H7 (cell line): ENCODE measurements around the gene KCNE1. TPM values are rescaled to one million over a fixed set of nuclear protein-coding genes. Genes with fewer than 3 reads are reported as not detected.
"Not testable (repeated sequence)": the region's sequence is repeated elsewhere in the genome, so short reads cannot be mapped to it uniquely, and the experiment has no call there.

Source experiments
- DNase-seq: peaks from one replicate; pipeline ENCODE4 v3.0.0; 2012
- H3K27me3 ChIP-seq: 2 replicates; pipeline ENCODE4 v1.6.0; 2011; ENCODE audit warnings: mild to moderate bottlenecking, low read length; ENCODE audit not compliant: control insufficient read depth, insufficient read depth
- H3K36me3 ChIP-seq: replicated peaks from 2 replicates; pipeline ENCODE4 v1.5.1; 2011; ENCODE audit warnings: low read length; ENCODE audit not compliant: control insufficient read depth, insufficient read depth
- H3K4me3 ChIP-seq: 2 replicates; pipeline ENCODE4 v1.5.1; 2011; ENCODE audit warnings: low read depth, mild to moderate bottlenecking, control low read depth, low read length, moderate library complexity; ENCODE audit not compliant: insufficient read depth
- total RNA-seq: library from RNA; depleted of rRNA; stranded (reverse); fragments of >200 nt; shearing (Covaris generic); gene quantifications from 2 replicates; pipeline ENCODE4 v1.2.3, GENCODE V29; 2014

The KCNE1 gene
- total RNA-seq, 1 experiment from 2014 or later, result 0.10 TPM

DNA sequence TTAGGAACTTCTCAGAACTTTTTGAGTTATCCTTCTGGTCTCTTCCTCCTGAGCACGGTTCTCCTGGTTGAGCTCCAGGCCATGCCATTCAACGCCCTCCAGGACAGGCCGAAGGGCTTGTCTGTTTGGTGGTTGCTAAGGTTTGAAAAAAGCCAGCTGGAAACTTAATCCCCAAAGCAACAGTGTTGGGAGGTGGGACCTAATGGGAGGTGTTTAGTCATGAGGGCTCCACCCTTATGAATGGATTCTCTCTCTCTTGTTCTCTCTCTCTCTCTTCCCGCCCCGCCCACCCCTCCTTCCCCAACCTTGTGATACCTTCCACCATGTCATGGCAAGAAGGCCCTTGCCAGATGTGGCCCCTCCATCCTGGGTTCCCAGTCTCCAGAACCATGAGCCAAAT, 829 bp downstream of the KCNE1 start:
- Histone ChIP-seq H3K4me3 (no peak overlapping the region), H3K27me3 (no peaks in the 10 kb centered on the region), H3K36me3 (no peaks in the 10 kb centered on the region)
- DNase-seq, result no peak

DNA sequence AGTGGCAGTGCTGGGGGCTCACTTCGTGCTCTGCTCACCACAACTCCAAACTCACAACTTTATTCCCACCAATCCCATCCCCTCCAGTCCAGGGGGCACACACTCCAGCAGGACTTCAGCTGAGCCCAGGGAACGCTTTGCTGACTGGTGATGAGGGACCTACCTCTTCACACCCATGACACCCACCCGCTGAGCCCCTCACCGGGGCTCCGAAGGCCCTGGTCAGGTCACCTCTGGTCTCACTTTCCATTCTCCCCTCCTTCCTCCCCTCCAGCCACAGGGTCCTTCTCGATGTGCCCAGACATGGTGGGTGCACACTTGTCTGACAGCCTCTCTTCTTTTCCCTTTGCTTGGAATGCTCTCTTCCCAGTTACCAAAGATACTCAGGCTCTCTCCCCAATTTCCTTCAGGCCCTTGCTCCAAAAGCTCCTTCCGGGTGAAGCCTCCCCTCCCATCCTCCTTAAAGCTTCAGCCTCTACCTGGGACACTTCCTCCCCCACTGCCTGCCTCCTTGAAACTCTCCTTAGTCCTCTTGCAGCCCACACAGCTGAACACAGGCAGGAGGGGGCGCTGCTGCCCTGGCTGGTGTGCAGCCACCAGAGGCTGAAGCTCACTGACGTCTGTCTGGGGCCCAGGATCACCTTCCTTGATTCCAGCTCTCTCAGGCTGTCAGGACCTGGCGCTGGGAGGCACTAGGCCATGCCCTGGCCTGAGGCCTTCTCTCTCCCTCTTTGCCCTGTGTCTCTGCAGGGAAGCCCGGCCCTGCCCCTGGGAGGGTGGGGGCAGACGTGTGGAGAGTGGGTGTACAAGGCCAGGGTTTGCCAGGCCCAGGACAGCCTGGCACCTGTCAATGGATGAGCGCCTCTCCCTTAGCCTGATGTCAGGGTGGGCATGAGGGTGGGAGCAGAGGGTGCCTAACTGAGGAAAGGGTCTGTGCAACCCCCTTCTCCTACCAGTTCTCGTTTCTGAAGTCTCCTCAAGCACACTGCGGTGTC, 1.6 kb downstream of the KCNE1 start:
- no peaks in the 10 kb centered on the region for H3K36me3 ChIP-seq
- H3K4me3 ChIP-seq, result no peak overlapping the region
- no peaks in the 10 kb centered on the region for H3K27me3 ChIP-seq
- peak; percentile 87 for DNase-seq

DNA sequence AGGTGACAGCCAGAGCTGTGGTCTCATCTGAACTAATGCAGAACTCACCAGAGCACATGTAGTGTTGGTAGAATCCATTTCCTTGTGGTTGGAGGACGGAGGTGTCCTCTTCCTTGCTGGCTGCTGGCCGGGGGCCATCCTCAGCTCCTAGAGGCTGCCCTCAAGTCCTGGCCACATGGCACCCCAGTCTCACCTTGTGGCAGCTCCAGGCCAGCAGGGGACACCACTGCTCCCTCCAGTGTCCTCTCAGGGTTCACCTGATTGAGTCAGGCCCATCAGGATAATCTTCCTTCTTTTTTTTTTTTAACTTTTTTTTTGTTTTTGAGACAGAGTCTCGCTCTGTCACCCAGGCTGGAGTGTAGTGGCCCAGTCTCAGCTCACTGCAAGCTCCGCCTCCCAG, 2.9 kb downstream of the KCNE1 start:
- H3K27me3 ChIP-seq, result no peaks in the 10 kb centered on the region
- H3K4me3 ChIP-seq, result no peak overlapping the region
- no peak for DNase-seq
- H3K36me3 ChIP-seq, result no peaks in the 10 kb centered on the region

DNA sequence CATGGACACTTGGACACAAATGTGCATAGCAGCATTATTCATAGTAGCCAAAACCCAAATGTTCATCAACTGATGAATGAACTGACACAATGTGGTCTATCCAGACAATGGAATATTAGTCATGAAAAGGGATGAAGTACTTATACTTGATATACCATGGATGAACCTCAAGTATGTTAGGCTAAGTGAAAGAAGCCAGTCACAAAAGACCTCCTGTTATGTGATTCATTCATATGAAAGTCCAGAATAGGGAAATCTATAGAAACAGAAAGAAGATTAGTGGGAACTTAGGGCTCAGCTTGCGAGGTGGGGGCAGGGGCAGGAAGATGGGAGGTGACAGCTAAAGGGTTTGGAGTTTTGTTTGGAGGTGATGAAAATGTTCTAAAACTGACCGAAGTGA, 7.4 kb downstream of the KCNE1 start:
- no peak overlapping the region for H3K4me3 ChIP-seq
- H3K27me3 ChIP-seq, result no peaks in the 10 kb centered on the region
- H3K36me3 ChIP-seq, result no peaks in the 10 kb centered on the region
- DNase-seq, result no peak

DNA sequence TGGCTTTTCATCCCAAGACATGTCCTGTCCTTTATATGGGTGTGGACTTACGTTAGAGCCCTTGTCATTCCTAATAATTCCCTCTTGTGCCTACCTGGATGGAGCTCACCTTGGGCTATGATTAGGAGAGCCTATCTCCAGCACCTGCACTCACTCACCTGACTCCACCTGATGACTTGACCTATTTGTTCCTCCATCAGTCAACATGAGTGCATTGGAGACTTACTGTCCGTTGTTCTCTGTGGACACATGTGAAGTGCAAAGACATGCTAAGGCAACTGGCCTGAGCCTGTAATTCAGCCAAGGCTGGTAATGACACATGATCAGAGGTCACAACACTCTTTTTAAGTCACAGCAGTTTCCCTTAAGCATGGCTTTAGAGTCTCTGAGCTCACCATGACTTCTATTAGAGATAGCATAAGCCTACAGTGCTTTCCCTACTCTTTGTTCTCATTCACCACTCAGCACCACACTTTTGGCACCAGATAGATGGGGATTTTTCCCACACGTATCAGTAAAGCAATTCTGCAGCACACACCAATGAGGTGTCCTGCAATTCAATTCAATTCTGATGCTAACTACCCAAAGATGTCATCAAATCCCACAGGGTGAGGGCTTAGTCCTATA, 9.4 kb downstream of the KCNE1 start:
- DNase-seq, result no peak
- no peaks in the 10 kb centered on the region for H3K36me3 ChIP-seq
- no peaks in the 10 kb centered on the region for H3K27me3 ChIP-seq
- no peak overlapping the region for H3K4me3 ChIP-seq

DNA sequence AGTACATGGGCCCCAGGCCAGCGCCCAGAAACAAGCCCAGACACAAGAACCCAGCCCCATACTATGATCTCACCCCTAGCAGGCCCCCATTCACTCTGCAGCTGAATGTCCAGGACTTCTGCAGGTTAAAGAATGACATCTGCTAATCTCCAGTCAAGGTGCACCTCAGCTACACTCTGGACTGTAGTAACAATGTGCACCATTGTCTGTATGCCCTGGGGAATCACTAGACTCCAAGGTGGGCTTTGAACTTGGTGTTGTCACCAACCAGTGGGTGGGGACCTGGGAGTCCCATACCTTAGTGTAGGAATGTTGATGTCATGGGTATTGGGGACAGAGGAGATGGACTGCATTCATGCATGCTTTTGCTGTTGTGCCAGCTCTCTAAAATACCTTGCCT, 10.3 kb downstream of the KCNE1 start:
- H3K36me3 ChIP-seq, result no peaks in the 10 kb centered on the region
- H3K27me3 ChIP-seq, result no peaks in the 10 kb centered on the region
- DNase-seq, result no peak
- H3K4me3 ChIP-seq, result no peak overlapping the region

DNA sequence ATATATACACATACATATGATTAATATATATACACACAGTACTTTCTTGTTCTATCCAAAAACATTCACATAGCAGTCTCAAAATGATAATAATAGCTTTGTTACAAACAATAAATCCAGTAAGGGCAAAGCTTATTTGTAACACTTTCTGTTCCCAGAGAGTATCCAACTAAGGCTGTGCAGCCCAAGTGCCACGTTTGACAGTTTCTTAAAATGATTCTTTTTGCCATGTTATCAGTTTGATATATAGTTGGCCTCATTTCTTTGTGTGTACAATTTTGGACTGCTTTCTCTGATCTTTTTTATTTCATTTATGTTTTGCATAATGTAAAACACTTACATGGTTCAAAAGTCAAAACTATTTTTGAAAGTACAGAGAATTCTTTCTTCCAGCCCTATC, 11.8 kb downstream of the KCNE1 start:
- H3K27me3 ChIP-seq, result no peaks in the 10 kb centered on the region

DNA sequence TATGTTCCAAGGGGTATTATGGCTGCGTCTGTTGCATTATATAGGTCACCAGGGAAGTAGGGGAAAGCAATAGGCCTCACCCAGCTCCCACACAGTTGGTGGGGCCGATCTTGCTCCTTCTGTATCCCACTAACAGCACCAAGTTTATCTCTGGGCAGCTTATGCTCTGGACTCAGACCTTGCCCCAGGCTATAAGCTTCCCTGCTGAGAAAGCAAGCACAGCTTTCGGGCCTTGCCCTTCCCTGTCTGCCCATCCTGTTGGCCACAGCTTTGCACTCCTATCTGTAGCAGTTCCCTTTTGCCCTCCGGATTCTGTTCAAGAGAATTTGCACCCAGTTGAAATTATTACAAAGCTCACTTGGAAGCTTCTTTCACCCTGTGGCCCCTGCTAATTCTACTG, 12.9 kb downstream of the KCNE1 start:
- H3K4me3 ChIP-seq, result no peak overlapping the region
- H3K27me3 ChIP-seq, result no peaks in the 10 kb centered on the region
- no peak for DNase-seq
- H3K36me3 ChIP-seq, result no peaks in the 10 kb centered on the region

More for the DNA sequence above, 11.8 kb downstream of the KCNE1 start:
- Histone ChIP-seq H3K4me3 (no peak overlapping the region), H3K36me3 (no peaks in the 10 kb centered on the region)
- DNase-seq, result no peak

DNA sequence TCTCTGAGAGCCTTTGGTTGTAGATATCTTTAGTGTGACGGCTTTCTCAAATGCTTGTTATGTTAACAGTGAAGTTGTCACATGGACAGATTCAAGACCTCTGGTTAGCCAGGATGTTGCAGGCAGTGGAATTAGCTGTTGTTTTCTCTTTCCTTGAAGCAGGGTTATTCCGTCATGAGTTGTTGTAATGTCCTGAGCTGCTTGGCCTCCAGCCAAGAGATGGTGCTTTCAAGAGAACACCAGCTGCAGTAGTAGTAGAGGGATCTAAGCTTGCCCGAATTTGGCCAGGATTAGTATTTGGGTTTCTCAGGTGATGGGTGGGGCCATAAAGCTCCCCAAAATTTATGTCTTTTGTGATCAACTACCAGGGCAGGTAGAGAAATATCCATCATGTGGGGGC, 13.4 kb downstream of the KCNE1 start:
- Histone ChIP-seq H3K36me3 (no peaks in the 10 kb centered on the region), H3K27me3 (no peaks in the 10 kb centered on the region), H3K4me3 (no peak overlapping the region)
- DNase-seq, result no peak

DNA sequence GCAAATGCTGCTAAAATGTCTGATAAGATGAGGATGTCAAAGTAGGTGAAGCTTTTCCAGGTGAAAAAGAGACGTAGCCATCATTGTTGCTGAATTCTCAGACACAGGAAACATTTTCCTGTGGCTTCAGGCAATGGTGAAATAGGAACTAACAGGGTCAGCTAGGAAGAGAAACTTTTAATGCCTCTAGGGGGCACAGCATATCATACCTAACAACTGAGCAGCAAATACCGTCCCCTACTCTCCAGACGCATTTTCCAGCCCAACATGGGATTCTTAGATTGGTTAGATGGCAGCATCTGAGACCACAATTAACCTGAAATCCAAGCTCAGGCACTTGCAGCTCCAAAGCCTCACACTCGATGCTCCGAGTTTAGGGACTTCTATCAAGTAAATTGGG, 28.2 kb downstream of the KCNE1 start:
- H3K27me3 ChIP-seq, H3K4me3 ChIP-seq, H3K36me3 ChIP-seq, DNase-seq: not testable (repeated sequence)

DNA sequence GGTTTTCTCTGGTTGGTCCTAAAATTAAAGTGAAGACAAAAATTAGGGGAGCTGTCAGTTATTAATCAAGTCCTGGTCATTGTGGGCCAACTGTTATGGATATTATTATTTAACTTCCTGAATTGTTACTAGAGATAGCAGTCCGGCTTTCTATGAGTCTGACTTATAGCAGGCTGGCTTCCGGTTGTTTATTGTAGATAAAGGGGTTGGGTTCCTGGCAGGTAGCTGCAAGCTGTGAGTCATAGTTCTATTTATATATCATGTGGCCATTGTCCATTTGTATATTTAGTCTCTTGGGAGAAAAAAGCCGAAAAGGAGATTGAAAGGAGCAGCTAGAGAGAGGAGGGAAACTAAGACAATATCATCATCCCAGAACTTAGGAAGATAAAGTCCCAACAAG, 28.6 kb downstream of the KCNE1 start:
- not testable (repeated sequence) for H3K4me3 ChIP-seq, H3K36me3 ChIP-seq, H3K27me3 ChIP-seq, DNase-seq

DNA sequence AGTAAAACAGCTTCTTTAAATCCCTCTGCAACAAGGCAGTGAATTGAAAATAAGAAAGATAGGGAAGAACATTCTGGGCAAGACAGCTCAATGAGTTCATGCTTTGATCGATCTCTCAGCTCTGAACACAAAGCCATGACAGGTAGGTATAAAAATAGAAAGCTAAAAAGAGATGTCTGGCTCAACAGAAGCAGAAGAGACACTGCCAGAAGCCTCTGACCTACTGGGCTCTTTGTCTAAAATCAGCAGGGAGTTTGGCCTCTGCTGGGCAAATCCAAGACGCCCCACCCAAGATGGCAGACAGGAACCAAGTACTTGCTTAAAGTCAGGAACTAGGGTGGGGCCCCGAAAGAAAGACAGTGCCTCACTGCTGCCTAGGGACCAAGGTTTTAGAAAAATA, 44.7 kb downstream of the KCNE1 start:
- not testable (repeated sequence) for H3K27me3 ChIP-seq, H3K36me3 ChIP-seq, H3K4me3 ChIP-seq, DNase-seq

DNA sequence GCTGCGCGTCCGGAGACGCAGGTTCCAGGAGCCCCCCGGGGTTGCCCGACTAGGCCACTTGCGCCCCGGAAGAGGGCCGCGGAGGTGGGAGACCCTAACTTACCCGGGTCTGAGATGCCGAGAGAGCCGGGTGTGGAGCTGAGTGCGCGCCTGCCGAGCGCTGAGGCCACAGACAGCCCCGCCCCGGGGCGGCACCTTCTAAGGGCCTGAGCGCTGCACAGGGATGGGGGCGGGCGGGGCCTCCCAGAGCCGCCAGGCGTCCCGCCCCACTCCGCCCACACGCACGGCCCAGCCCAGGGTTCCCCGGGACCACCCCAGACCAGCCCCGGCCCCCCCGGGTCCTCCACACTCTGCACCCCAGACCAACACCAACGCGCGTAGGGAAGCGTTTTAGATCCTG, 52.6 kb downstream of the KCNE1 start:
- DNase-seq, H3K4me3 ChIP-seq, H3K36me3 ChIP-seq, H3K27me3 ChIP-seq: not testable (repeated sequence)

DNA sequence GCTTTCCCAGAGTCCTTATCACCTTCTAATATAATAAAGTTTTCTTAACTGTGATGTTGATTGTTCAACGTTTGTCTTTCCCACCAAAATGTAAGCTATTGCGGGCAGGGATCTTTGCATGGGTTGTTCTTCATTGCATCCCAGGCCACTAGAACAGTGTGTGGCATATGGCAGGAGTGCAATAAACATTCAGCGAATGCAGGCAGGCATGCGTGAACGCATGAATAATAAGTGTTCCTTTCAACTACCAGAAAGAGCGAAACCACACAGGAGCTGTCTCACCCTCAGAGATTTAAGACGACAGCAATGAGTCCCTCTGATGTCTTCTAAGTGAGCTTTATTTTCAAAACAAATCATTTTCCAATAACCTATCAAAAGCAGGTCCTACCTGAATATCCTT, 53.7 kb downstream of the KCNE1 start:
- H3K4me3 ChIP-seq, DNase-seq, H3K27me3 ChIP-seq, H3K36me3 ChIP-seq: not testable (repeated sequence)

DNA sequence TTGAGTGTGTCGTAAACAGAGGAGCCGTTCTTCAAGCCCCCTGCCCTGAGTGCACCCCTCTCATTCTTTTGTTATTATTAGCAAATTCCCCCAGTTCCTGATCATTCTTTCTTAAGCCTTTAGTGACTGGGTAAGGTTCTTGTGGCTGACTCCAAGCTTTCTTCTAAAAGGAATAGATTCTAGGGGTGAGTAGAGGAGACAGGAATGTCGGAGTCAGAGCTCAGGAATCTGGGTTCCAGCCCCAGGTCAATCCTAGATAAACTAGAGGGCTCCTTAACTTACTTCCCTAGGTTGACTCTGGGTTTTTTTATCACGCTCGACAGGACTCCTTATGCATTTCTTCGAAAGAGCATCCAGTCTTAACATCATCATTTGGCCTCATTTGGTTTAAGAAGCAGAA, 55.8 kb downstream of the KCNE1 start:
- H3K36me3 ChIP-seq, H3K4me3 ChIP-seq, H3K27me3 ChIP-seq, DNase-seq: not testable (repeated sequence)
